CD4-positive, alpha-beta memory T cell (primary cell): Measurements from ENCODE around the gene MYOM1. TPM values are rescaled to one million over a fixed set of nuclear protein-coding genes. Genes with fewer than 3 reads are reported as not detected.

Experiments used
- CTCF ChIA-PET: fragments of 350-600 bp; sonication (Branson Sonifier 250); formaldehyde crosslinking; loops from one replicate; lab custom pipeline; 2021; ENCODE audit warnings: inconsistent platforms; ENCODE audit not compliant: partially characterized antibody; lab: Charles Lee
- POLR2A ChIA-PET: fragments of 350-600 bp; sonication (Branson Sonifier 250); formaldehyde crosslinking; loops from one replicate; lab custom pipeline; 2021; ENCODE audit not compliant: partially characterized antibody; lab: Charles Lee
- DNase-seq, 5 donors: peaks; one replicate each; pipeline versions ENCODE4 v3.0.0 to v3.0.0-alpha.2; 2020 to 2022; ENCODE audit warnings: mixed read lengths in 1 of 5
- H3K27ac ChIP-seq: one replicate; pipeline ENCODE4 v1.7.0; 2013; ENCODE audit warnings: low read depth, low read length
- H3K27me3 ChIP-seq: 2 replicates; pipeline ENCODE4 v1.7.0; 2013; ENCODE audit warnings: mild to moderate bottlenecking, low read length, moderate library complexity; ENCODE audit not compliant: insufficient read depth
- H3K36me3 ChIP-seq: 2 replicates; pipeline ENCODE4 v1.7.0; 2013; ENCODE audit warnings: mild to moderate bottlenecking, low read length, moderate library complexity; ENCODE audit not compliant: insufficient read depth
- H3K4me1 ChIP-seq: 2 replicates; pipeline ENCODE4 v1.7.0; 2013; ENCODE audit warnings: mild to moderate bottlenecking, low read length, moderate library complexity; ENCODE audit not compliant: insufficient read depth
- H3K4me3 ChIP-seq, 2 donors: one replicate each; pipeline ENCODE4 v1.7.0; 2013; ENCODE audit warnings: low read length in 2 of 2, mild to moderate bottlenecking in 1 of 2
- H3K9me3 ChIP-seq, 2 donors: one replicate each; pipeline ENCODE4 v1.7.0; 2013; ENCODE audit warnings: low read length in 2 of 2, control low read depth in 1 of 2; ENCODE audit not compliant: control insufficient read depth in 1 of 2
- H3K27ac Mint-ChIP-seq, 7 donors: one replicate each; pipeline ENCODE4 v1.8.0; 2020 to 2021; ENCODE audit warnings: mixed read lengths in 7 of 7, mild to moderate bottlenecking in 6 of 7, inconsistent platforms in 3 of 7, moderate library complexity in 3 of 7
- H3K27me3 Mint-ChIP-seq, 2 donors: one replicate each; pipeline ENCODE4 v1.8.0; 2020 to 2021; ENCODE audit warnings: mixed read lengths in 2 of 2
- H3K36me3 Mint-ChIP-seq, 2 donors: one replicate each; pipeline ENCODE4 v1.8.0; 2020 to 2021; ENCODE audit warnings: mixed read lengths in 2 of 2, inconsistent platforms in 1 of 2, mild to moderate bottlenecking in 1 of 2
- H3K4me1 Mint-ChIP-seq, 4 donors: one replicate each; pipeline ENCODE4 v1.8.0; 2020 to 2021; ENCODE audit warnings: mixed read lengths in 4 of 4, mild to moderate bottlenecking in 1 of 4
- H3K4me3 Mint-ChIP-seq, 8 donors: one replicate each; pipeline ENCODE4 v1.8.0; 2020 to 2021; ENCODE audit warnings: mixed read lengths in 8 of 8, mild to moderate bottlenecking in 7 of 8, moderate library complexity in 6 of 8, inconsistent platforms in 3 of 8
- H3K9me3 Mint-ChIP-seq, 8 donors: one replicate each; pipeline ENCODE4 v1.8.0; 2020 to 2021; ENCODE audit warnings: mixed read lengths in 8 of 8, mild to moderate bottlenecking in 5 of 8, inconsistent platforms in 3 of 8, moderate library complexity in 1 of 8
- intact Hi-C: fragments of 100-400 bp; cut with micrococcal nuclease; formaldehyde crosslinking; loops from one replicate; pipeline ENCODE4 v1.15.1; 2023
- polyA plus RNA-seq, 2 donors: library from polyadenylated mRNA; unstranded; fragments of 300-500 nt; fragmentation: Illumina TruSeq; gene quantifications; one replicate each; pipeline ENCODE4 v1.2.3, GENCODE V29; 2021
- total RNA-seq, 2 experiments: library from RNA; stranded (reverse); gene quantifications; one replicate each; pipeline ENCODE4 v1.2.3, GENCODE V29; 2021

The MYOM1 gene
- total and polyA plus RNA-seq, 4 experiments from 2014 or later = 0.09 to 4.2 (median 1.8) TPM

DNA sequence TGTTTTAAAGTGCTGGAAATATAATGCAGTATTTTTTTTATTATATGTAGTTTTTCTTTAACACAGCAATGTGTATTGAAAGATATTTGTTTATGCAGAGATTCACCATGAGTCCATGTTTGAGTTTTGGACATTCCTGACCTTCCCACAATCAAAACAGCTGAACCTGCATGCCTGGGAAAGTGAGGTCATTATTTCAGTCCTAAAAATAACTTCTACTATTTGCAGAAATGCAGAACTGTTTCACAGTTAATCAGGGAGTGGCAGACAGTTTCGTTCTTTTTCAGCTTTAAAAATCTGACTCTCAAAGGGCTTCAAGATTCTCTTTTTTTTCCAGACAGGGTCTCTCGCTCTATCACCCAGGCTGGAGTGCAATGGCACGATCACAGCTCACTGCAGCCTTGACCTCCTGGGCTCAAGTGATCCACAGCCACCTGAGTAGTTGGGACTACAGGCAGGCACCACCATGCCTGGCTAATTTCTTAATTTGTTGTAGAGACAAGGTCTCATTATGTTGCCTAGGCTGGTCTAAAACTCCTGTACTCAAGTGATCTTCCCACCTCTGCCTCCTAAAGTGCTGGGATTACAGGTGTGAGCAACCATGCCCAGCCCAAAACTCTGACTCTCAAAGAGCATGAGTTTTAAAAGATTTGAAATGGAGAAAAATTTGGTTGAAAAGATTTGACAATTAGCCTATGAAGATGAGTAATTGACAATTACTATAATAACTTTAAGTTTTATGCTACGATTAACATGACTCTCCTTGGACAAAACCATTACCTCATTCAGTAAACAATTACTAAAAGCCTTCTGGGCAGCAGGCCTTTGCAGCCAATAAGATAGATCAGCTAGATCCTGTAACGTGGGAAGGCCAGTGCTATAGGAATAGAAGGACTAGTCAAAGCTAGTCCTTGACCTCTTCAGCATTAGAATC lies 37.2 kb upstream of the MYOM1 start:
- ChIA-PET CTCF (no interaction called here), POLR2A (interaction anchor here (1.1 to 3.3 kb wide), 4 partner anchors 10 to 337 kb away, joined by 3 to 34 read pairs (median 4); partner anchors contain the start of gene MYL12A)
- H3K4me3 ChIP-seq = no peak overlapping the region
- peaks cover 93% of the 10 kb centered on the region for H3K4me1 ChIP-seq
- Mint-ChIP-seq H3K4me1 (peaks cover 61 to 96% (median 77%) of the 10 kb centered on the region in 4 donors), H3K27ac (peak overlapping the region; percentile 31 to 99 (median 74)), H3K36me3 (peaks cover 54 to 78% of the 10 kb centered on the region in 2 donors), H3K4me3 (peak overlapping the region in 2 of 8 donors; percentile 24 to 27), H3K27me3 (no peaks in the 10 kb centered on the region), H3K9me3 (no peaks in the 10 kb centered on the region)
- H3K27ac ChIP-seq = no peak overlapping the region
- intact Hi-C loops = no loop called here
- H3K27me3 ChIP-seq = no peaks in the 10 kb centered on the region
- H3K36me3 ChIP-seq = peaks cover 61% of the 10 kb centered on the region
- no peaks in the 10 kb centered on the region for H3K9me3 ChIP-seq
- no peak for DNase-seq

DNA sequence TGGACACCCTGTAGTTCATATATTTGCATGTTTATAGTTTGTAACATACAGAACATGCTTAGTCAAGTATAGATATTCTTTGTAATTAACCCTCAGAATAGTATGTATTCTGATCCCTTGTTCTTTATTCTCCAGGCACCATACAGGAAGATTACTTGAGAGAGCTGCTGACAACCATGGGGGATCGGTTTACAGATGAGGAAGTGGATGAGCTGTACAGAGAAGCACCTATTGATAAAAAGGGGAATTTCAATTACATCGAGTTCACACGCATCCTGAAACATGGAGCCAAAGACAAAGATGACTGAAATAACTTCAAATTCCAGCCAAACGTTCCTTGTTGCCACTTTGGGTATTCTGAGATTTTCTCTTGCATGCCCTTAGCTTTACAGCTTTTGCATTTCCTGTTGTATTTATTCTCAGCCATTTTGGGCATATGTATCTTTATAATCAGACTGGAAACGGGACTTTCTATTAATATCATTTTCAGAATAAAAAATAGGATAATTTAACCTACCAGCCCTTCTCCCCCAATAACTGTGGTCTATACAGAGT lies 35.9 kb upstream of the MYOM1 start:
- Mint-ChIP-seq H3K36me3 (peaks cover 56 to 72% of the 10 kb centered on the region in 2 donors), H3K4me3 (peak overlapping the region in 5 of 8 donors; percentile 13 to 62 (median 51)), H3K9me3 (no peaks in the 10 kb centered on the region), H3K4me1 (peaks cover 66 to 95% (median 81%) of the 10 kb centered on the region in 4 donors), H3K27ac (peak overlapping the region; percentile 38 to 99 (median 79)), H3K27me3 (no peaks in the 10 kb centered on the region)
- ChIA-PET POLR2A (interaction anchor here (0.7 to 11.6 kb wide), 6 partner anchors 7 to 350 kb away, joined by 3 to 418 read pairs (median 4); partner anchors contain the start of genes MYL12A and MYL12B), CTCF (interaction anchor here (1.0 kb wide), 1 partner anchor 410 kb away, joined by 4 read pairs; no protein-coding TSS in a partner anchor)
- H3K4me1 ChIP-seq = peaks cover 100% of the 10 kb centered on the region
- no peaks in the 10 kb centered on the region for H3K9me3 ChIP-seq
- intact Hi-C loops = no loop called here
- no peak overlapping the region for H3K4me3 ChIP-seq
- H3K36me3 ChIP-seq = peaks cover 61% of the 10 kb centered on the region
- H3K27me3 ChIP-seq = no peaks in the 10 kb centered on the region
- no peak for DNase-seq
- peak overlapping the region; percentile 38 for H3K27ac ChIP-seq

DNA sequence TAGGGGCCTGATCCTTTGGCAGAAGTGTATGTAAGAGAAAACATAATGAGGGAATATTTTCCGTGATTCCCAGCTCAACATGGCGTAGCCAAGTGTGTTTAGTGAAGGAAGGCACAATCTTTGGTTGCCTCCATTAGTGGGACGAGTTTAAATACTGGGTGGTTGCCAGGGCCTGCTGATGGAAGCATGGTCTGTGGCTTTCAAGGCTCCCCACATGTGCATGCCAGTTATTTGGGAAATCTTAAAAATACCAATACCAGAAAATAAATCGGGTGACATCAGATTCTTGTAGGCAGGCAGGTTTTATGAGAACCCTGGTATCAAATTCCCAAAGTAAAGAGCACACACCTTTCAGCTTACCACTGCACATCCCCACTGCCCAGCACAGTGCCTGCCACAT lies 35.0 kb upstream of the MYOM1 start:
- Mint-ChIP-seq H3K4me1 (peaks cover 67 to 92% (median 80%) of the 10 kb centered on the region in 4 donors), H3K36me3 (peaks cover 61 to 76% of the 10 kb centered on the region in 2 donors), H3K9me3 (no peaks in the 10 kb centered on the region), H3K27me3 (no peaks in the 10 kb centered on the region), H3K4me3 (peak overlapping the region in 6 of 8 donors; percentile 6 to 69 (median 34)), H3K27ac (peak overlapping the region; percentile 24 to 99 (median 86))
- intact Hi-C loops = no loop called here
- Histone ChIP-seq H3K9me3 (no peaks in the 10 kb centered on the region), H3K4me1 (peaks cover 99% of the 10 kb centered on the region), H3K27me3 (no peaks in the 10 kb centered on the region), H3K27ac (peak overlapping the region; percentile 38), H3K36me3 (peaks cover 69% of the 10 kb centered on the region), H3K4me3 (no peak overlapping the region)
- CTCF ChIA-PET = interaction anchor here (1.0 to 1.3 kb wide), 2 partner anchors 43 to 411 kb away, joined by 3 to 4 read pairs; no protein-coding TSS in a partner anchor
- POLR2A ChIA-PET = interaction anchor here (0.7 to 11.6 kb wide), 4 partner anchors 8 to 351 kb away, joined by 4 to 418 read pairs (median 19); partner anchors contain the start of genes MYL12A and MYL12B
- DNase-seq = no peak

DNA sequence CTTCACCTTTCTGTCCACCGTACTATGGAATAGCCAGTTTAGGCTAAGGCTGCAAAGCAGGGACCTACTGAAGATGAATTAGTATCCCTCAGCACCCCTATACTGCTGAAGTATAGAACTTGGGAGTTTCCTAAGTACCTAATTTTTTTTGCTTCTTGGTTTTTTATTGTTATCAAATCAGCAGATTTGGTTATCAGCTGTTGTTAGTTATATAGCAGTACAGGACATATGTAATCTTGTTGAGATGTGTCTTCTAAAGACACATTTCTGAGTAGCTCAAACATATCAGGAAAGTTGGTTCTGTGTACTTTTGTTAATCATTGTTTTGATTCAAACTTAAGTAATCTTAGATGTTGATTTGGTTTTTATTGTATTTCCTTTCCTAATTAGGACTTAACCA lies 33.1 kb upstream of the MYOM1 start:
- H3K27ac ChIP-seq = peak overlapping the region; percentile 52
- peaks cover 84% of the 10 kb centered on the region for H3K4me1 ChIP-seq
- no peaks in the 10 kb centered on the region for H3K9me3 Mint-ChIP-seq
- intact Hi-C loops = no loop called here
- ChIA-PET CTCF (interaction anchor here (0.9 to 1.3 kb wide), 3 partner anchors 258 to 414 kb away, joined by 3 to 4 read pairs (median 3); no protein-coding TSS in a partner anchor), POLR2A (interaction anchor here (1.3 to 11.6 kb wide), 4 partner anchors 10 to 352 kb away, joined by 4 to 418 read pairs (median 6); partner anchors contain the start of gene MYL12B)
- peak overlapping the region; percentile 31 to 89 (median 77) for H3K27ac Mint-ChIP-seq
- peak overlapping the region; percentile 60 to 85 (median 71) for H3K4me3 Mint-ChIP-seq
- H3K4me3 ChIP-seq = peak overlapping the region; percentile 10 to 39
- peaks cover 63 to 75% of the 10 kb centered on the region in 2 donors for H3K36me3 Mint-ChIP-seq
- no peak for DNase-seq
- H3K27me3 ChIP-seq = no peaks in the 10 kb centered on the region
- H3K27me3 Mint-ChIP-seq = no peaks in the 10 kb centered on the region
- H3K36me3 ChIP-seq = peaks cover 64% of the 10 kb centered on the region
- no peaks in the 10 kb centered on the region for H3K9me3 ChIP-seq
- H3K4me1 Mint-ChIP-seq = peaks cover 53 to 89% (median 65%) of the 10 kb centered on the region in 4 donors

DNA sequence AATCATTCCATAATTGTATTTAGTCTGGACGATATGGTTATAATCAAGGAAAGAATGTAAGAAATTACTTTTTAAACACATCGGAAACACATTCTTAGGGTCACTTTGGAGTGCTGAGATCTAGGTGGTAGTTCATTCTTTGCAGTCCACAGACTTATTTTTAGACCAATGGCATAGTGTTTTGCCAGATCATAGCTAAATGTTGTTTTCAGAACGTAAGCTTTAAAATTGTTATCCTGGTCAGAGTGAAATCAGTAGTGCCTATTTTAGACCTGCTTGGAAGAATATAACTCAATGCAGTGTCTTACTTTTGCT lies 32.2 kb upstream of the MYOM1 start:
- POLR2A ChIA-PET = interaction anchor here (0.6 to 11.6 kb wide), 8 partner anchors 11 to 408 kb away, joined by 3 to 418 read pairs (median 4); partner anchors contain the start of gene MYL12B
- Mint-ChIP-seq H3K9me3 (no peaks in the 10 kb centered on the region), H3K4me1 (peaks cover 47 to 87% (median 56%) of the 10 kb centered on the region in 4 donors), H3K27ac (peak overlapping the region; percentile 48 to 85 (median 76)), H3K36me3 (peaks cover 54 to 71% of the 10 kb centered on the region in 2 donors), H3K27me3 (no peaks in the 10 kb centered on the region), H3K4me3 (peak overlapping the region; percentile 32 to 85 (median 72))
- peak overlapping the region in 1 of 2 donors; percentile 23 for H3K4me3 ChIP-seq
- no peaks in the 10 kb centered on the region for H3K27me3 ChIP-seq
- H3K4me1 ChIP-seq = peaks cover 75% of the 10 kb centered on the region
- H3K27ac ChIP-seq = peak overlapping the region; percentile 49
- CTCF ChIA-PET = interaction anchor here (0.8 to 1.8 kb wide), 7 partner anchors 11 to 415 kb away, joined by 3 to 5 read pairs (median 3); no protein-coding TSS in a partner anchor
- H3K36me3 ChIP-seq = peaks cover 55% of the 10 kb centered on the region
- no peaks in the 10 kb centered on the region for H3K9me3 ChIP-seq
- no peak for DNase-seq
- intact Hi-C loops = no loop called here

DNA sequence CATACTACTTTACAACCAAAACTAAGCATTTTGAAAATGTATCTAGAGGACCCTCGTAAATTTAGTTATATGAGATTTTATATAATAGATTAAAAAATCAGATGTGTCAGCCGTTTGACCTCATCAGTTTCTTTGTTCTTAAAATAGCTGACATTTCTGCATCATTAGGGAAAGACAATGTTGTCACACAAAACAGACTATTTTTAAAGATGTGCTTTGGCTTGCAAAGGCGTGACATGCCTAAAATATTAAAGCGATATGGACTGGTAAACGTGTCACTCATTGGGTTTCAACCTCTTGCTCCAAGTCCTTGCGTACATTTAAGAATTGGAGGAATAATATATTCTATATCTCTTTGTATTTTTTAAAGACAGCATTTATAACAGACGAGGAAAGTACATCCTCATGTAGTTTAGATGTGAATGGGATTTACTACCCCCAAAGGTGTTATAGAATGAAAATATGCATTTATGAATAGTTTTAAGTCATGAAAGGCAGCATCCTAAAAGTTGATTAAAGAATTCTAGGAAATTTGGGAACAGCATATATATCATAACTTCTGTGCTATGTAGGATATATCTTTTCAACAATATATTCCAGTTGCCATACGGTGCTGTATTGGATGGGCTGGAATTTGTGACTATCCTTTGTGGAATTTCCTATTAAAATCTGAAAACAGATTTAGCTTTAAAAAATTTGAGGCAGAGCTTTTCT lies 31.6 kb upstream of the MYOM1 start:
- ChIA-PET POLR2A (interaction anchor here (0.6 to 11.6 kb wide), 11 partner anchors 12 to 408 kb away, joined by 3 to 418 read pairs (median 4); partner anchors contain the start of gene MYL12B), CTCF (interaction anchor here (0.8 to 1.8 kb wide), 9 partner anchors 9 to 345 kb away, joined by 3 to 7 read pairs (median 3); partner anchors contain the start of gene MYL12B)
- Mint-ChIP-seq H3K4me1 (peaks cover 47 to 87% (median 56%) of the 10 kb centered on the region in 4 donors), H3K9me3 (no peaks in the 10 kb centered on the region), H3K4me3 (peak overlapping the region; percentile 32 to 85 (median 72)), H3K36me3 (peaks cover 50 to 66% of the 10 kb centered on the region in 2 donors), H3K27me3 (no peaks in the 10 kb centered on the region), H3K27ac (peak overlapping the region; percentile 48 to 85 (median 76))
- Histone ChIP-seq H3K4me1 (peaks cover 70% of the 10 kb centered on the region), H3K9me3 (no peaks in the 10 kb centered on the region), H3K27ac (peak overlapping the region; percentile 49), H3K36me3 (peaks cover 49% of the 10 kb centered on the region), H3K4me3 (peak overlapping the region in 1 of 2 donors; percentile 23), H3K27me3 (no peaks in the 10 kb centered on the region)
- intact Hi-C loops = no loop called here
- no peak for DNase-seq
